ENCODE measurements around the gene FLT3.
"Not testable (repeated sequence)": the region's sequence is repeated elsewhere in the genome, so short reads cannot be mapped to it uniquely, and the experiment has no call there.

Gene FLT3

DNA sequence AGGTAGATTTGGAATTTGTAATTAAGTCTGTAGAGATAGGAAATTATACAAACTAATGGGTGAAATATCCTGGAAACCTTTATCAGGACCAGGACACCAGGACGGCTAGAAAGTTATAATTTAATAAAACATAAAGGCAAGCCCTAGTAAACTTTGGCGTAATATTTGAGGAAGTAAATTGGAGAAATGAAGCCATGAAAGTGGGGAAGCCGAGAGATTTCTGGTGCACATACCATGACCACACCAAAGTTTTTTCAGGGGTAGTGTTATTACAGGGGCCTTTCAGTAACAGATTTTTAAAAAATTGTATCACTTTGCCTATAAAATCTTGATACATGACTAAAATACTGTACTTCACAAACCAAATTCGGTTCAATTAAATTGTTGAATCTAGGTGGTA lies 57.2 kb downstream of the FLT3 start:
- no peak for DNase-seq

DNA sequence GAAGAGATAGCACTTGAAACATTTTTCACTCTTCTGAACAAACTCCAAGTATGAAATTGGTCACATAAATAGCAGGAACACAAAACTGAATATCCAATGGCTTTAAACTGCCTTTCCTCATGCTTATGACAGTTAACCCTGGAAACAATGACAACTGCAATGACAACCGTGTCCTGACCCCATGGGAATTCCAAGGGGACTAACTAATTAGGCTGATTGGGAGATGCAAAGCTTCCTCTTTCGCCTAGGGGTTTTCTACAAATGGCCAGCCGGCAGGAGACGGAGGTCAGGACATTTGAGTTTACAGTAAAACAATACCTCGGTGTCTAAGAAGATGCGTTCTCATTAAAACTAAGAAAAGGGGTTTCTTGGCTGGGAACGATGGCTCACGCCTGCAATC lies 58.9 kb downstream of the FLT3 start:
- no peak for DNase-seq

DNA sequence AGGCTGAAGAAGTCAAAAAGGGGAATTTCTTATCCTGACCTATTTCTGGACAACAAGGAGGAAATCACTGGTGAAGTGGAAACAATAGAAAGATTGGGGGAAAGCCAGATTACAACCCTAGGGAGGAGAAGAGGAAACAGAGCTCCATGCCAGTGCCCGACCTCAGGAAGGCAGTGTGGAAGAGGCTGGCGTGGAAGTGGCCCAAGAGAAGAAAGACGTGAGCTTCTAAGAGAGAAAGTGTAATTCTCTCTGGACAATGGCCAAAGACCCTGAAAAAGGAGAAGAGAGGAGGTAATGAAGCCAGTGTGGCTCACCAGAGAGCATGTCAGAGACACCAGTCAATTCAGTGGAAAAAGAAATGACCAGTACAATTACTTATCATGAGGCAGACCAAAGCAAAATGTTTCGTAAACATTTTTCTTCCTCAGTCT lies 59.3 kb downstream of the FLT3 start:
- DNase-seq: no peak

DNA sequence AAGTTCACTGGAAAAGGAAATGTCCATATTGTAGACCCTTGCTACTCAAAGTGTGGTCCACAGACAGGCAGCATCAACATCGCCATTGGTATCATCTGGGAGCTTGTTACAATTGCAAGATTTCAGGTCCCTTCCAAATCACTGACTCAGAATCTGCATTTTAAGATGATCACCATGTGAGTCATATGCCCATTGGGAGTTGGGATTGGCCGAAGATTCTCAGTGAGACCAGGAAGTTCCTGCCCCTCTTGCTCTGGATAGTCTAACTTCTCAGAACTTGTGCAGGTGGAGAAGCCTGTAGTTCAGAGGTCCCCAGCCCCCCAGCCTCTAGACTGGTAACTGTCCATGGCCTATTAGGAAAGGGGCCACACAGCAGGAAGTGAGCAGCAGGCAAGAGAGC lies 63.0 kb downstream of the FLT3 start:
- DNase-seq: no peak

DNA sequence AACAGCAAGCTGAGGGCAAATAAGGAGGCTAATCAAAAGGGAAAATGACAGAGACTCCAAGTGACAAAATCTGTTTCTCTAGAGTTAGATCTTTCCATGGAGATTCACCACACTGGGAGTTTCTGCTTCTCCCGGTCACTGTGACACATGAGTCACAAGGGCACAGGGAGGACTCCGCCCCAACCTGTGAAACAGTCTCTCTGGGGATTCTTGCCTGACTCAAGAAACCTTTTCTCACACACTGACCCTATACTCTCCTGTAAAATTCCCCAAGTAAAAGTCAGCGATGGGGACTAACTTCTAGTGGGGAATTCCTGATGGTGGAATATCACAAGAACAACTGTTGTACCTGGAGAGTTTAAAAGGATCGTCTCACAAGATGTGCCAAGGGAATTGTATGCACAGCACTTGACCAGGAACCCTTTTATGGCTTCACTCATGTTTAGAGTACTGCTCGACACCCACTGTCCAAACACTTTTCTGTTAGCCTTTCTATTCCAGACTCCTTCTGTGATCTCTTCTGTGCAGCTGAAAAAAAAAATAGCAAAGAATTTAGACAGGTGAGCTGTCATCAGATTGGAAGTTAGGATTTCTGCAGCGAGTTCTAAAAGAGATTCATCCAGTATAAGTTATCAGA lies 65.1 kb downstream of the FLT3 start:
- DNase-seq: no peak

DNA sequence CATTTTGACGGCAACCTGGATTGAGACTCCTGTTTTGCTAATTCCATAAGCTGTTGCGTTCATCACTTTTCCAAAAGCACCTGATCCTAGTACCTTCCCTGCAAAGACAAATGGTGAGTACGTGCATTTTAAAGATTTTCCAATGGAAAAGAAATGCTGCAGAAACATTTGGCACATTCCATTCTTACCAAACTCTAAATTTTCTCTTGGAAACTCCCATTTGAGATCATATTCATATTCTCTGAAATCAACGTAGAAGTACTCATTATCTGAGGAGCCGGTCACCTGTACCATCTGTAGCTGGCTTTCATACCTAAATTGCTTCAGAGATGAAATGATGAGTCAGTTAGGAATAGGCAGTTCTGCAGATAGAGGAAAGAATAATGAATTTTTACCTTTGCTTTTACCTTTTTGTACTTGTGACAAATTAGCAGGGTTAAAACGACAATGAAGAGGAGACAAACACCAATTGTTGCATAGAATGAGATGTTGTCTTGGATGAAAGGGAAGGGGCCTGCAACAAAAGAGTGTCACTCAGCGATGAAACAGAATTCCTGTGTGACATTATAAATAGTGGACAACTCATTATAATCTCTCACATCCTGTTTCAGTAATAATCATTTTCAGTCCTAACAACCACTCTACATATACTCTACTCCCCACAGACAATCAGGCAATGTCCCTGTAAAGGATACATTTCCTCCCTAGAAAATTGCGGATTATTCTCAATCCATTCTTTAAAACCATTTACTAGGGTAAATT lies 66.3 kb downstream of the FLT3 start:
- no peak for DNase-seq

DNA sequence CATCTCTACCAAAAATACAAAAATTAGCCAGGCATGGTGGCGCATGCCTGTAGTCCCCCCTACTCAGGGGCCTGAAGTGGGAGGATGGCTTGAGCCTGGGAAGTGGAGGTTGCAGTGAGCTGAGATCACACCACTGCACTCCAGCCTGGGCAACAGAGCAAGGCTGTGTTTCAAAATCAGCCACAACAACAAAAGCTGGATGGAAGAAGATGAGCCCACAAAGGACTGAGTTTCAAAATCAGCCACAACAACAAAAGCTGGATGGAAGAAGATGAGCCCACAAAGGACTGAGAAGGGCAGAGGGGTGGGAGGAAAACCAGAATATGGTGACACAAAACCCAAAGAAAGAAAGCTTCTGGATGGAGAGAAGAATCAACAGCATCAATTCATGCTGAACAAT lies 67.9 kb downstream of the FLT3 start:
- DNase-seq: not testable (repeated sequence)

DNA sequence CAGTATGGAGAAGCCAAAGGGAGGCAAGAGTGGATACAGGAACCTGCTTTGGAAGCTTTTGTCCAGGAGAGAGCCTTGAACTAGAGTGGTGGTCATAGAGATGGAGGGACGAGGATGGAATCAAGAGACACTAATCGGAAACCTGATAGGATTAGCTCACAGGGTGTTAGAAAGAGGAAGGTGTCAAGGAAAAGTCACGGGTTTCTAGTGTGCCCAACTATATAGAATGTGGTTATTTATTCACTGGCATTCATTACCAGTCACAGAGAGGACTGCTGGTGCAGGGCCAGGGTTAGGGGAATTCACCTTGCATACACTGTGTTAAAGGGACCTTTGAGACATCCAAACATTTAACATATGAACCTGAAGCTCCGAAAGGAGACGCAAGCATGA lies 68.5 kb downstream of the FLT3 start:
- no peak for DNase-seq

DNA sequence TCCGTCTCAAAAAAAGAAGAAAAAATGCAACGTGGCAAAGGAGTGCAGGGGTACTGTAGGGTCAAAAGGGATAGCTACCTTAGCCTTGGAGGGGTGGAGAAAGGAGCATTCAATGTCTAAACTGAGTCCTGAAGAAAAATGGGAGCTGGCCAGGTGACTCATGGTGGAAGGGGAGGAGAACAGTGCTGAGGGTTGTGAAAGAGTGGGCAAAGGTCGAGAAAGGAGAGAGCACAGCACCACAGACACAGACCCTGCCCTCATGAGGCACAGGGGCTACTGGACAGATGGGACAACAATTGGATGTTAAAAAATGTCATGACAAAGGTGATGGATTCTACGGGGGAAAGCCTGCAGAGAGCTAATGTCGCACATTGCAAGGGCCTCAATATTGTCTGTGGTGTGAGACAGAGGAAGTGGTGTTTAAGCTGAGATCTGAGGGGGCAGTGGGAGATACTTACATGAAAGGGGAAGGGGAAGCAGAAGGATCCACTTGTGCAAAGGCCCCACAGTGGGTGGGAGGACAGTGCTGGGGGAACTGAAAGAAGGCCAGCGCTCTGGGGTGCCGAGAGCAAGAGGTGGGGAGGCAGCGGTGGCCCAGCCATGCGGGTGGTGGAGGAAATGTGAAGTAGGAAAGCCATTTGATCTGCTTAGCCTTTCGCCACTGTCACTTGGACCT lies 69.0 kb downstream of the FLT3 start:
- no peak for DNase-seq

DNA sequence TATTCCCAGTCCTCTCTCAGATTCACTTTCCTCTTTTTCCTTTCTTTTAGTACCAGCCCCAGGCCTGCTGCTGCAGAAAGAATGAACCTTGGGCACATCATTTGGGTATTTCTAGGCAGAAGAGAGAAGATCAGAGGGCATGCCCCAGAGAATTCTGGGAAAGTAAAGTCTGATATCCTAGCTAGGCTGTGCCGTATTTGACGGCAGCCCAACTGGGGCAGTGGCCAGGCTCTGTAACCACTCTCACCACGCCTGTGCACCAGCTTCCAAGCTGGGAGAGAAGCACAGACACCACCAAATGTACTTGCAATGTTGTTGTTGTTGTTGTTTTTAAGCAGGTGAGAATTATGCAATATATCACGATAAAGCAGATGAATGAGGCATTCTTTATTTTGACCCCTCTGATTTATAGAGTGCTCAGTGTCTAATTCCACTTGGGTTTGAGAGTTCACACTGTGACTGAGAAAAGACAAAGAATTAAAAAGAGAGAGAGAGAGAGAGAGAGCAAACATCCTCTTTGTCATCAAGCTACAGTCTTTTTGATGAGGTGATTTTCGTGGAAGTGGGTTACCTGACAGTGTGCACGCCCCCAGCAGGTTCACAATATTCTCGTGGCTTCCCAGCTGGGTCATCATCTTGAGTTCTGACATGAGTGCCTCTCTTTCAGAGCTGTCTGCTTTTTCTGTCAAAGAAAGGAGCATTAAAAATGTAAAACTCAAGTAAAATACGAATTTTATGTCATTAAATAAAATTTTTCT lies 72.6 kb downstream of the FLT3 start:
- DNase-seq: no peak

DNA sequence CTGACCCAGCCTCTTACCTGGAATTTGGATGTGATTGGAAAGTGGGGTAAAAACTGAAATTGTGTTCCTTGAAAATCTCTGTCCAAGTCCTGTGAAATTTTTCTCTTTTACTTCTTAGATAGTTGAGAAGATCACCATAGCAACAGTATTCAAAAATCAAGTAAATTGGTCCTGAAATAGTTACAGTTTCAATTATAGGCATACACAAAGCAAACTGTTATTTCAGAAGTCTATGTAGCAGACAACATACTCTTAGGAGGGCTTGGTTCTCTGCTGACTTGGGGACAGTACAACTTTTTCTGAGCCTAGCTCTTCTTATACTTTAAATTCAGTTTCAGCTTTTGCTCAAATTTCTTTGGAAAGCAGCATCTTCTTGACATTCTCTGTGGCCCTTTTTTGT lies 73.3 kb downstream of the FLT3 start:
- DNase-seq: no peak

DNA sequence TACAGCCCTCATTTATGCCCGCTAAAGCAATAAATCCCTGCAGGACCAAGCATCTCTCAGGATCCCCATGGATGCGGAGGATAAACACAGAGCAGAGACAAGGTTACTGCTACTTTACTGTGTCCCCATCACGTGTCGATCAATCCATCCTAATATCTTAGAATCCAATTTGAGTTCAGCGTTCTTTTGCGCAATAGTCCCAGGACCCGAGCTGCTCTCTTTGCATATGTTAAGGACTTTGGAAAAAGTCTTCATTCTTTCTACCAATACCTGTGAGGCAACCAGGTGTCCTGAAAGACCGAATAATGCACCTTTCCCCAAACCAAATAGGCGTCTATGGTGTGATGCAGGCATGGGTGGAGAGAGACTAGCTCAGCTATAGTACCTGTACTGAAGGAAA lies 73.9 kb downstream of the FLT3 start:
- no peak for DNase-seq

DNA sequence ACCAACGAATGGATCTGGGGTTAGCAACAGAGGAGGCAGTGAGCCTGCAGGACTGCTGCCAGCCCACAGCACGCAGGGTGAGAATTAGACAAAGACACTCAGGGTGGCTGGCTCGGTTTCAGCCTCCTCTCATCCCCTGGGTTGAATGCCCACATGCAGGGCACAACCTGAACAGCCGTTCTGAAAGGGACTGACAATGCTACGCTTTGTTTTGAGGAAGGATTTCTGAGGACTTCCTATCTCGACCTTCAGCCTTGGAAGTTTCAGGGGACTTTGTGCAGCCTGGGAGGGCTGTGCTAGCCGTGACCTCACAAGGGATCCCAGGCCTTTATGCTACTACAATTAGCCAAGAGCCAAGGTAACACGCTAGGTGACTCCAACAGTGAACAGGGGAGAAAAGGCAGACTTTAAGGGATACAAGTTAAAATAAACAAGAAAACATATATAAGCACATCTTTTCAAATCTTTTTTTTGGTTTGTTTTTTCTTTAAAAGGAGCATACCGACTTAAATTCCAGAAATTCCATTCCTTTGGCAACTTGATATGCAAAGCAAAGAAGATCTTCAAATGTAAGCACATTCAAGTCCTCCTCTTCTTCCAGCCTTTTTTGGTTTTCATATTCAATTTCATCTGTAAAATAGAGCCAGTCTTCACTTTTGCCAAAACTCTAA lies 77.4 kb downstream of the FLT3 start:
- peak; percentile 7 for DNase-seq

DNA sequence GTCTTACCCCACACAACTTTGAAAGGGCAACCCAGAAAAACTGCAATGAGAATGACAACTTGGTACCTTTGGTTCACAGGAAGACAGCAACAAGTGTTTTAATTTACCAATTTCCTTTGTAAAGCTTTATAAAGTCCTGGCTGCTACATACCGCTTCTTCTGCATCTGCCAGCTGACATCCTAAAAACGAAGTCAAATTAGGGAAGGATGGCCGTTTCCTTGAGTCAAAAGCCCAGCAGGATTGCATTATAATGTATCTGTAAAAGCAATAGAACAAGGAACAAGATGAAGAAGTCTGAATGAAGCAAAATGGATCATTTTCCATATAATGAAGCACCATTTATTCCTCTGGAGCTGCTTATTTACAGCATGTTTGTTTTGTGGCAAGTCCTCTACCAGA lies 86.1 kb downstream of the FLT3 start:
- DNase-seq: no peak

DNA sequence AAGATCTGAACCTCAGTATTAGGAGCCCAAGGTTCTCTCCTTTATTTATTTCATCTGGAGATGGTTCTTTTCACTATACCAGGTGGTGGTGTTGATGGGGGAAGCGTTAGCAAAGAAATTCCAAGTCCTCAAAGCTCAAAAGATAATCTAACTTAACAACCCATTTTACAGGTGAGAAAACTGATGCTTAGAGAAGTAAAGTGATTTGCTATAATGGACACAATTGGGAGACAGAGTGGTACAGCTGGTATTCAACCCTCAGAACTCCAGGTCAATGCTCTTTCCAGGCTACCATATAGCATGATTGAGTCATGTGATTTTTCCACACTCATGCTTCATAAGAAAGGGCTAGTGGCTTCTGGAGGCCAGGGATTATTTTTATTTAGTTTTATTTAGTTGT lies 86.9 kb downstream of the FLT3 start:
- DNase-seq: no peak

DNA sequence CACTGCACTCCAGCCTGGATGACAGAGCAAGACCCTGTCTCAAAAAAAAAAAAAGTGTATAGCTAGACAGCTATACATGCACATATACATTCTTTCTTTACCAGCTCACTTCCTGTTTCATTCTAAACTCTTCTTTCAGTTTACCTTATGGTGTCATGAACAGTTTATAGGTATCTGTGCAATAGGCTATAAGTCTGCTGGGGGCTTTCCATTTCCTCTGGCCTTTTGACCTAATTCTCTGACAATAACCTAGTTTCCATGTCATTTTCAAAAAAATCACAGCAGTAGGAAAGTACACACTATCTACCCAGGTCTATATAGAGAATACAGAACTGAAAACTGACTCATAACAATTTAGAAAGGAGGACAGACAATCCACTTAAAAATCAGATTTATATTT lies 87.5 kb downstream of the FLT3 start:
- peak; percentile 6 for DNase-seq

DNA sequence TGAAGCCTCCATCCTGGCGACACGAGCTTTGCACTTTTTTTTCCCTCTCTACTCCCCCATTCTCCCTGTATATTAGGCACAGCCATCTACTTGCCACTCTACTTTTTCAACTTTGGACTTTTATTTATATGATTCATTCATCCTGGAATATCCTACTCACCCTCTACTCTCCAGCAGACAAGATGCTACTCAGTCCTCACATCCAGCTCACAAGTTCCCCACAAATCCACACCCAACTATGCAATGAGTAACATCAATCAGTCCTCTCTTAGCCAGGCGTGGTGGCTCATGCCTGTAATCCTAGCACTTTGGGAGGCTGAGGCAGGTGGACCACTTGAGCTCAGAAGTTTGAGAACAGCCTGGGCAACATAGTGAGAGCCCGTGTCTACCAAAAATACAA lies 88.0 kb downstream of the FLT3 start:
- DNase-seq: no peak

DNA sequence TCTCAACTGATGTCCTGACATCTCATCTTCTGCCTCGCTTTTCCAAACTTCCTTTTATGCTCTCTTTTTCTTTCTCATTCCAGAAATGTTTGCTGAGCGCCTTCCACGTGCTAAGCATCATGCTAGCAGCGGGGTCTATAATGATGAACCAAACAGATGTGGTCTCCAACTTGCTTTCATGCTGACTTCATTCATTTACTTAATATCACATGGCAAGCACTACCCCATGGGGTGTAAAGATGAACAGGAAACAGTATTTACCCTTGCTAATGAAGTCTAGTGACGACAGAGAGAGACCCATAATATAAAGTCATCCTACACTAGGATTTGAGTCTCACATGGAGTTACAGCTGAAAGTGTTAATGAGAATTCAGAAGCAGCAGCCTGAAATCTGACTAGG lies 90.3 kb downstream of the FLT3 start:
- DNase-seq: no peak

DNA sequence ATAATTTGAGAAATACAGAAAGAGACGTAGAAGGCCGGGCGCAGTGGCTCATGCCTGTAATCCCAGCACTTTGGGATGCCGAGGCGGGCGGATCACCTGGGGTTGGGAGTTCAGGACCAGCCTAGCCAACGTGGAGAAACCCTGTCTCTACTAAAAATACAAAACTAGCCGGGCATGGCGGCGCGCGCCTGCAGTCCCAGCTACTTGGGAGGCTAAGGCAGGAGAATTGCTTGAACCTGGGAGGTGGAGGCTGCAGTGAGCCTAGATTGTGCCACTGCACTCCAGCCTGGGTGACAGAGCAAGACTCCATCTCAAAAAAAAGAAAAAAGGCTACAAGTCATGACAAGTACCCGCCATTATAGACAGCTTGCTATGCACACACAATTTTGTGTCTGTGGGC lies 95.4 kb downstream of the FLT3 start:
- DNase-seq: not testable (repeated sequence)

DNA sequence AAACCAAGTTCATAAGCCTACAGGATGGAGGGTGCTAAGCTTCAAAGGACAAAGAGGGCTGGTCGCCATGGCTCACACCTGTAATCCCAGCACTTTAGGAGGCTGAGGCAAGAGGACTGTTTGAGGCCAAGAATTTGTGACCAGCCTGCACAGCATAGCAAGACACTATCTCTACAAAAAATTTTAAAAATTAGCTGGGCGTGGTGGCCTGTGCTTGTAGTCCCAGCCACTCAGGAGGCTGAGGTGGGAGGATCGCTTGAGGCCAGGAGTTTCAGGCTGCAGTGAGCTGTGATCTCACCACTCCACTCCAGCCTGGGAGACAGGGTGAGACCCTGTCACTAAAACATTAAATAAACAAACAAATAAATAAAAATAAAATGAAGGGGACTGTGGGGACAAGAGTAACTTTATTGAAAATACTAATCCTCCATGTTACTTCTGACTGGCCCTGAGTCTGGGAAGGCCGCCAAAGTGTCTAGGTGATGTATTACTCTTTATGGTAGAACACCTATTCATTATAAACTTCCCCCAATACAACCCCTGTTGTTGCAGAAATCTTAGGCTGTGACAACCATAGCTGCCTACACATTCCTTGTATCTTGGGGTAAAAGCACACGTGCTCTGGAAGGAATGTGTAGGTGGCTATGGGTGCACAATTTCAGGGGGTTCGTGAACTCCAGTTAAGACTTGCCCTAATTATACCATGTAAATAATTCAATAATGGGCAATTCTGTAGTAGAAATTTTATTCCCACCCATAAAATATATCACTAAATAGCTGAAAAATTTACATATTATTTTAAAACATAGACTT lies 97.3 kb downstream of the FLT3 start:
- DNase-seq: no peak

DNA sequence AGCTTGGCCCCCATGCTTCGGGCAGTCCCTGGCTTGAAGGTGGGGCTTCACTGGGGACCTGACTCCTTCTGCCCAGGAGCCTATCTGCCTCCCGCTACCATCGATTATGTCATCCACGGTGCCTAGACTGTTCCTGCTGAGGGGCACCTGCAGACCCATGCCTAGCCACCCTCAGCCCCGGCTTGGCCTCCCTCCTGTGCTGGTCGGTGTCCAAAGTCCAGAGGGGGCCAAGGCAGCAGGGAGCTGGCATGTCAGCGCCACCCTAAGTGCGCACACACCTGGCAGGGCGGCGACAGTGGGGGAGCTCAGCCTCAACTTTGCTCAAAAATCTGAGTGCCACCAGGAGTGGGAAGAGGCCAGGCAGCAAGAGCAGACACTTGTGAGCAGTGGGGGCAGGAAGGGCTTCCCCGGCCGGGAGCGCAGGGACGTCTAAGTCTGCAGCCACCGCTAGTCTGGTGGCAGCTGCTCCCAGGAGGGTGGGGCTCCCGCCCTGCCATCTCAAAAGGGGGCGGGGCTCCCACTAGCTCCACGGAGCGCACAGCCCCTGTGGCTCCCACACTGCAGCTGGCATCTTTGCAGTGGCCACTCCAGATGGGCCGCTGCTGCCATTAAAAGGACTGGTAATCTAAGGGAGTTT lies 98.4 kb downstream of the FLT3 start:
- no peak for DNase-seq

DNA sequence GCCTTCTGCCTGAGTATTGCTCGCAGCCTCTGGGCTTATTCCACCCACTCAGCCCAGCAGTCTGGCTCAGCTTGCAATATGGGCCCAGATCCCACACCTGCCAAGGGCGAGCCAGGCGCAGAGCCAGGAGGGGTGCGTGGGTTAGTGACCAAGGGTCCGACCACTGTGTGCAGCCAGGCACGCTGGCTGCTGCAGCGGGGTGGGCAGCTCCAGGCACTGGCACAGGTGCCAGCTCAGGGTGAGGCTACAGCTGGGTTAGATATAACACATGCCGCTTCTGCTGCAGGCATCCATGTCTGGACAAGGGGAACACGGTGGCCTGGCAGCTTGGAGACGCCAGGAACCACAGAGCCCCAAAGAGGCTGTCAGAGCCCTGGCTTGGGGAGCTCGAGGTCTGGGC lies 99.3 kb downstream of the FLT3 start:
- no peak for DNase-seq
